B cell (primary cell): ENCODE measurements around the gene RBM17. TPM values are rescaled to one million over a fixed set of nuclear protein-coding genes. Genes with fewer than 3 reads are reported as not detected.

ENCODE experiments used
- ATAC-seq: fragments of 200-7000 bp; cut with Tn5 transposase; one replicate; pipeline ENCODE4 v1.10.0; 2021; ENCODE audit warnings: low read depth, mild to moderate bottlenecking, moderate number of reproducible peaks, moderate library complexity
- CTCF ChIA-PET: fragments of 350-600 bp; sonication (Branson Sonifier 250); formaldehyde crosslinking; loops from one replicate; lab custom pipeline; 2021; ENCODE audit warnings: antibody characterized with exemption, inconsistent platforms; lab: Charles Lee
- POLR2A ChIA-PET: fragments of 350-600 bp; sonication (Branson Sonifier 250); formaldehyde crosslinking; loops from one replicate; lab custom pipeline; 2021; ENCODE audit warnings: antibody characterized with exemption; lab: Charles Lee
- DNase-seq: peaks from one replicate; pipeline ENCODE4 v3.0.0; 2013
- H2AFZ ChIP-seq: 2 replicates; pipeline ENCODE4 v1.6.1; 2012; ENCODE audit warnings: mild to moderate bottlenecking, low read depth, low read length; ENCODE audit not compliant: insufficient read depth, poor library complexity, severe bottlenecking
- H3K27ac ChIP-seq, 2 donors: 1 replicate in 1 of 2; 2 replicates in 1 of 2; pipeline ENCODE4 v1.5.1; 2012 to 2013; ENCODE audit warnings: low read length in 2 of 2, mild to moderate bottlenecking in 2 of 2, moderate library complexity in 1 of 2
- H3K27me3 ChIP-seq, 4 experiments: fragments of 200-600 bp in 1 of 4; sonication (generic) in 1 of 4; replicated peaks in 1 of 4; 1 replicate in 2 of 4; 2 replicates in 2 of 4; pipeline versions ENCODE4 v1.6.1 to v1.7.0; 2013 to 2016; ENCODE audit warnings: low read length in 3 of 4, mild to moderate bottlenecking in 2 of 4, mixed read lengths in 1 of 4, moderate library complexity in 1 of 4; ENCODE audit not compliant: insufficient read depth in 4 of 4, control insufficient read depth in 3 of 4; ENCODE audit errors: control extremely low read depth in 1 of 4
- H3K36me3 ChIP-seq, 2 experiments: replicated peaks in 1 of 2; 1 replicate in 1 of 2; 2 replicates in 1 of 2; pipeline versions ENCODE4 v1.6.1 to v1.7.1; 2013; ENCODE audit warnings: low read length in 1 of 2; ENCODE audit not compliant: insufficient read depth in 2 of 2, control insufficient read depth in 1 of 2; ENCODE audit errors: control extremely low read depth in 1 of 2, extremely low read depth in 1 of 2
- H3K4me1 ChIP-seq, 2 donors: fragments of 200-600 bp in 1 of 2; sonication (generic) in 1 of 2; 1 replicate in 1 of 2; 2 replicates in 1 of 2; pipeline versions ENCODE4 v1.5.1 to v1.6.1; 2013 to 2017; ENCODE audit warnings: low read length in 2 of 2; ENCODE audit not compliant: control insufficient read depth in 2 of 2, insufficient read depth in 2 of 2
- H3K4me2 ChIP-seq: replicated peaks from 2 replicates; pipeline ENCODE3; 2012; ENCODE audit warnings: mild to moderate bottlenecking, low read depth, low read length; ENCODE audit not compliant: poor library complexity, severe bottlenecking
- H3K4me3 ChIP-seq, 5 experiments: fragments of 200-600 bp in 1 of 5; sonication (generic) in 1 of 5; 1 replicate in 3 of 5; 2 replicates in 2 of 5; pipeline versions ENCODE4 v1.5.1 to v1.7.0; 2011 to 2016; ENCODE audit warnings: low read length in 4 of 5, mild to moderate bottlenecking in 4 of 5, low read depth in 2 of 5, control low read depth in 1 of 5, moderate library complexity in 1 of 5; ENCODE audit not compliant: insufficient read depth in 1 of 5; ENCODE audit errors: control extremely low read depth in 1 of 5, extremely low read depth in 1 of 5
- H3K79me2 ChIP-seq: fragments of 200-600 bp; sonication (generic); one replicate; pipeline ENCODE4 v1.6.0; 2016; ENCODE audit warnings: low read length; ENCODE audit not compliant: control insufficient read depth, insufficient read depth
- H3K9ac ChIP-seq: fragments of 200-600 bp; sonication (generic); 2 replicates; pipeline ENCODE4 v1.6.1; 2017; ENCODE audit warnings: mild to moderate bottlenecking, low read length, moderate library complexity
- H3K9me3 ChIP-seq, 3 donors: one replicate each; pipeline versions ENCODE4 v1.6.1 to v1.7.1; 2013; ENCODE audit warnings: low read length in 2 of 3; ENCODE audit not compliant: control insufficient read depth in 2 of 3, insufficient read depth in 1 of 3; ENCODE audit errors: control extremely low read depth in 1 of 3
- H4K20me1 ChIP-seq: 2 replicates; pipeline ENCODE4 v1.6.0; 2012; ENCODE audit warnings: mild to moderate bottlenecking, low read length; ENCODE audit not compliant: insufficient read depth, control insufficient read depth, poor library complexity, severe bottlenecking
- H3K27ac Mint-ChIP-seq: one replicate; pipeline ENCODE4 v1.8.0; 2021; ENCODE audit warnings: mixed read lengths
- H3K27me3 Mint-ChIP-seq: one replicate; pipeline ENCODE4 v1.8.0; 2021; ENCODE audit warnings: mixed read lengths
- H3K4me1 Mint-ChIP-seq: one replicate; pipeline ENCODE4 v1.8.0; 2021; ENCODE audit warnings: mixed read lengths
- H3K4me3 Mint-ChIP-seq: one replicate; pipeline ENCODE4 v1.8.0; 2021; ENCODE audit warnings: mixed read lengths
- H3K9me3 Mint-ChIP-seq: one replicate; pipeline ENCODE4 v1.8.0; 2022; ENCODE audit warnings: mixed read lengths; ENCODE audit not compliant: insufficient read depth
- EZH2 ChIP-seq: IDR thresholded peaks from 2 replicates; pipeline ENCODE4 v1.6.1; 2012; ENCODE audit warnings: borderline replicate concordance, low read depth, mild to moderate bottlenecking, moderate library complexity, low read length; ENCODE audit not compliant: insufficient read depth, poor library complexity, severe bottlenecking
- WGBS: methylation state at CpG from one replicate; pipeline ENCODE4 v1.1.5; 2013; ENCODE audit warnings: missing lambda C conversion rate; ENCODE audit not compliant: insufficient coverage; 5-methylcytosine and 5-hydroxymethylcytosine counted together
- intact Hi-C: fragments of 100-400 bp; cut with micrococcal nuclease; formaldehyde crosslinking; loops from one replicate; pipeline ENCODE4 v1.10.0; 2022
- polyA plus RNA-seq: library from polyadenylated mRNA; depleted of rRNA; stranded (reverse); fragments of >200 nt; gene quantifications from 2 replicates; pipeline ENCODE4 v1.2.3, GENCODE V29; 2012
- total RNA-seq, 2 donors: library from RNA; stranded (reverse); fragments of 120-200 nt in 1 of 2; gene quantifications; 1 replicate in 1 of 2; 2 replicates in 1 of 2; pipeline versions ENCODE4 v1.2.3 to v1.2.4, GENCODE V29; 2013 to 2022
- TF ChIP-seq, protein P1 (sequence below): fragments of 200-600 bp; IDR thresholded peaks from one replicate; pipeline ENCODE4 v1.8.0; 2022; ENCODE audit warnings: antibody characterized with exemption, mild to moderate bottlenecking

Gene RBM17
- total and polyA plus RNA-seq, 2 donors (not counting 1 experiment from before 2014, with no cell fraction given): 34.7 to 168 TPM

DNA sequence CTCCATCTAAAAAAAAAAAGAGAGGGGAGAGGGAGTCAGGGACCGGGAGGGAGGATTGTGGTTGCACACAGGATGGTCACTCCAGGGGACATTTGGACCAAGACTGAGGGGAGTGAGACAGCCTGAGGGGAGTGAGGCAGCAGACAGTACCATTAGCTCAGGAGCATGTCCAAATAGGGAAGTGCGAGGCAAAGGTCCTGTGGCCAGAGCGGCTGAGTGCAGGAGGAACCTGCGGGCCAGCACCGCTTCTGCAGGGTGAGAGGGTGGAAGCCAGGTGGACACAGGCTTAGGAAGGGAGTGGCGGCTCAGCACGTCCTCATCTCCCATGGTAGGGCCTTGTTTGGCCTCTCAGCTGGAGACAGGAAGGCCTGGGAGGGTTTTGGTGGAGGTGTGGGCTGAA, 65.0 kb downstream of the RBM17 start:
- ATAC-seq (no peak), DNase-seq (no peak)
- no peak overlapping the region for H3K4me2 ChIP-seq
- H3K27ac Mint-ChIP-seq: no peak overlapping the region
- H3K4me3 Mint-ChIP-seq: no peak overlapping the region
- no peaks in the 10 kb centered on the region for H3K27me3 Mint-ChIP-seq
- intact Hi-C loops: loop anchor here (5.0 kb wide), 1 partner anchor 102 kb away; no protein-coding TSS in a partner anchor
- H2AFZ ChIP-seq: no peak overlapping the region
- peaks cover 30% of the 10 kb centered on the region for H3K4me1 Mint-ChIP-seq
- H3K27ac ChIP-seq: no peak overlapping the region
- H3K9me3 ChIP-seq: no peaks in the 10 kb centered on the region
- POLR2A ChIA-PET: no interaction called here
- 75% methylated on average over 7 of the region's 7 CpGs for WGBS
- H4K20me1 ChIP-seq: peaks cover 18% of the 10 kb centered on the region
- H3K9ac ChIP-seq: no peak overlapping the region
- CTCF ChIA-PET: interaction anchor here (3.6 to 8.8 kb wide), 2 partner anchors 8 to 247 kb away, joined by 17 to 77 read pairs; no protein-coding TSS in a partner anchor
- peaks cover 15 to 20% of the 10 kb centered on the region in 2 donors for H3K4me1 ChIP-seq
- TF ChIP-seq, protein P1, sequence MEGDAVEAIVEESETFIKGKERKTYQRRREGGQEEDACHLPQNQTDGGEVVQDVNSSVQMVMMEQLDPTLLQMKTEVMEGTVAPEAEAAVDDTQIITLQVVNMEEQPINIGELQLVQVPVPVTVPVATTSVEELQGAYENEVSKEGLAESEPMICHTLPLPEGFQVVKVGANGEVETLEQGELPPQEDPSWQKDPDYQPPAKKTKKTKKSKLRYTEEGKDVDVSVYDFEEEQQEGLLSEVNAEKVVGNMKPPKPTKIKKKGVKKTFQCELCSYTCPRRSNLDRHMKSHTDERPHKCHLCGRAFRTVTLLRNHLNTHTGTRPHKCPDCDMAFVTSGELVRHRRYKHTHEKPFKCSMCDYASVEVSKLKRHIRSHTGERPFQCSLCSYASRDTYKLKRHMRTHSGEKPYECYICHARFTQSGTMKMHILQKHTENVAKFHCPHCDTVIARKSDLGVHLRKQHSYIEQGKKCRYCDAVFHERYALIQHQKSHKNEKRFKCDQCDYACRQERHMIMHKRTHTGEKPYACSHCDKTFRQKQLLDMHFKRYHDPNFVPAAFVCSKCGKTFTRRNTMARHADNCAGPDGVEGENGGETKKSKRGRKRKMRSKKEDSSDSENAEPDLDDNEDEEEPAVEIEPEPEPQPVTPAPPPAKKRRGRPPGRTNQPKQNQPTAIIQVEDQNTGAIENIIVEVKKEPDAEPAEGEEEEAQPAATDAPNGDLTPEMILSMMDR: no peak
- TF ChIP-seq EZH2: no peak
- H3K9me3 Mint-ChIP-seq: no peaks in the 10 kb centered on the region
- no peak overlapping the region for H3K4me3 ChIP-seq
- H3K79me2 ChIP-seq: peaks cover 76% of the 10 kb centered on the region
- H3K36me3 ChIP-seq: no peaks in the 10 kb centered on the region
- no peaks in the 10 kb centered on the region for H3K27me3 ChIP-seq

DNA sequence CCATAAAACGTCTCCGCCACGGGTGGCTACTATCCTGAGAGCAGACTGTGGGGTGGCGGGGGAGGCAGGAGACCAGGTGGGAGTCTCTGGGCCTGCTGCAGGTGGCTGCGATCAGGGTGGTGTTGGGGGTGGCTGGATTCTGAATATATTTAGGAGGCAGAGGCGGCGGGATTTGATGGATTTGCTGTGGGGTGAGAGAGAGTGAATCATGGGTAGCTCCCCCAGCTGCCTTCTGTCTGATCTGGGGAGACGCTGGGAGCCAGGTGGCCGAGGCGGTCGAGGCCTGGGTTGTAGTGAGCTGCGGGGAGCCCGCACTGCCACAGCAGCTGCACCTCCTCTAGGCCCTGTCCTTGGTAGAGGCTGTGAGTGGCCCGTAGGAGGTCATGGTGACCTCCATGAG, 65.7 kb downstream of the RBM17 start:
- Histone ChIP-seq H3K4me1 (peaks cover 15 to 20% of the 10 kb centered on the region in 2 donors), H3K27ac (no peak overlapping the region), H3K27me3 (no peaks in the 10 kb centered on the region), H3K9ac (no peak overlapping the region), H3K4me2 (no peak overlapping the region), H3K79me2 (peaks cover 81% of the 10 kb centered on the region), H3K9me3 (no peaks in the 10 kb centered on the region), H3K4me3 (no peak overlapping the region), H3K36me3 (no peaks in the 10 kb centered on the region), H4K20me1 (peaks cover 18% of the 10 kb centered on the region), H2AFZ (no peak overlapping the region)
- no peak for DNase-seq
- TF ChIP-seq, protein P1: no peak
- TF ChIP-seq EZH2: no peak
- ATAC-seq: no peak
- ChIA-PET CTCF (interaction anchor here (1.1 to 8.8 kb wide), 2 partner anchors 68 to 246 kb away, joined by 5 to 77 read pairs; no protein-coding TSS in a partner anchor), POLR2A (interaction anchor here (0.6 kb wide), 1 partner anchor 10 kb away, joined by 3 read pairs; no protein-coding TSS in a partner anchor)
- intact Hi-C loops: loop anchor here (5.0 kb wide), 1 partner anchor 102 kb away; no protein-coding TSS in a partner anchor
- H3K27me3 Mint-ChIP-seq: no peaks in the 10 kb centered on the region
- H3K9me3 Mint-ChIP-seq: no peaks in the 10 kb centered on the region
- H3K4me3 Mint-ChIP-seq: no peak overlapping the region
- H3K4me1 Mint-ChIP-seq: peaks cover 26% of the 10 kb centered on the region
- 97% methylated on average over 12 of the region's 14 CpGs for WGBS
- no peak overlapping the region for H3K27ac Mint-ChIP-seq
